HG02938 (cell line): Measurements from ENCODE around the gene TRANK1.
"Not testable (repeated sequence)": the region's sequence is repeated elsewhere in the genome, so short reads cannot be mapped to it uniquely, and the experiment has no call there.

ENCODE experiments used
- ATAC-seq: cut with Tn5 transposase; IDR thresholded peaks from one replicate; pipeline ENCODE4 v1.9.1; 2021; ENCODE audit warnings: mild to moderate bottlenecking, moderate library complexity; ENCODE audit not compliant: unreplicated experiment

TRANK1 gene

DNA sequence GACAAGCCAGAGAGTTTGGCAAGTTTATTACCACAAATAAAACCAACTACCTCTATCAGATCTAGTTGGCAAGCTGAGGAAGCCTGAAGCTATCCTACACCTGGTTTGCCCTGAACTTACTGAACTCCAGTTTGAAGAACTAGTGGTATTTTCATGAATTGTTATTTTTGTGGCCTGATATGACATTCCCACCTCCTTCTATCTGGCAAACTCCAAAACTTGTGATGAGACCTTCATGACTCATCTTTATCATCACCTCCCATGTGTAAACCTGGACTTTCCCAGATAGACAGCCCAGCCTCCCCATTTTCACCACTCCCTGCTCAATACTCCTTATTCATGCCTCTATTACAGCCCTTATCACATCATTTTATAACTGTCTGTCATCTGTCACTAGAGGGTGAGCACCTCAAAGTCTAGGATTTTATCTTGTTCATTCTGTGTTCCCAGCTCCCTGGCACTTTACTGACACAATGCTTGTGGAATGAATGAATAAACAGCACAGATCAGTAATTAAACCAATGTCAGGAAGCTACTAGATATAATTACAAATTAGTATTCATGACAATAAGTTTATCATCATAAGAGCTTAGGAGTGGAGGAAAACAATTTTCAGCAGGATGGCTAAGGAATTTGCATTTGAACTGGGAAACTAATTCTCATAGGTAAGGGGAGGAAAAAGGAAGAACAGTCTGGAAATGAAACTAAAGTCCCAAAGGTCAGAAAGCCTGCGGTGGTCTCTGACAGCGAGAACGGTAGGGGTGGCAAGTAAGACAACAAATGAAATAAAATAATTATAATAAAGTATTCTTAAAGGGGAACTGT lies 13.2 kb upstream of the TRANK1 start:
- no peak for ATAC-seq

GRCh38 chr3:36957063-36957462 lies 12.2 kb upstream of the TRANK1 start:
- ATAC-seq, result no peak

DNA sequence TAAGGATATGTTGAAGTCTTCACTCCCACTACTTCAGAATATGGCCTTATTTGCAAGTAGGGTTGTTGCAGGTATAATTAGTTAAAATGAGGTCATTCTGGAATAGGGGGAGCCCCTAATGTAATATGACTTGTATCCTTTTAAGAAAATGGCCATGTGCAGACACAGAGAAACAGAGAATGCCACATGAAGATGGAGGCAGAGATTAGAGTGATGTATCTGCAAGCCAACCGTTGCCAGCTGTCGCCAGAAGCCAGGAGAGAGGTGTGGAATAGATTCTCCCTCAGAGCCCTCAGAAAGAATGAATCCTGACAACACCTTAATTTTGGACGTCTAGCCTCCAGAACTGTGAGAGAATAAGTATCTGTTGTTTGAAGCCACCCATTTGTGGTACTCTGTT lies 11.3 kb upstream of the TRANK1 start:
- no peak for ATAC-seq

- no peak for ATAC-seq
These were observed 9.7 kb upstream of the TRANK1 start for GRCh38 chr3:36954452-36955134.

- ATAC-seq, result not testable (repeated sequence)
These were observed 3.0 kb upstream of the TRANK1 start for GRCh38 chr3:36947814-36948213.

- ATAC-seq, result no peak
These were observed 603 bp upstream of the TRANK1 start for GRCh38 chr3:36945333-36945980.

- peak; percentile 46 for ATAC-seq
These were observed 728 bp downstream of the TRANK1 start for GRCh38 chr3:36944012-36944640.

DNA sequence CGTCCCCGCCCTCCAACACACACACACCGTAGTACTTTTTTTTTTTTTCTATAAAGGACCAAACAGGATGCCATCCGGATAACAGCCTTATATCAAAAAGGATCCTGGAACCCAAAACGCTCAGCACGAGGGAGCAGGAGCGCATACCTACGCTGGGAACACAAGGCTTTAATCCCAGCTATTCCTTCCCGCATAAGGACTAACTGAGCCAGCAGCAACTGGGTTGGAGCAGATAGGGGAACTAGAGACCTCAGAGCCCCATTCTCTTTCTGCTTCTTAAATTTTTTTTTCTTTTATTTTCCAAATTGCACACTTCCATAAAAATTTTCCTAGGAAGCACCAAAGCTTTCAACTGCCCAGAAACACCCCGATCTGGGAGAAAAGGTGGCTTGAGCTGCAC lies 1.3 kb downstream of the TRANK1 start:
- no peak for ATAC-seq

DNA sequence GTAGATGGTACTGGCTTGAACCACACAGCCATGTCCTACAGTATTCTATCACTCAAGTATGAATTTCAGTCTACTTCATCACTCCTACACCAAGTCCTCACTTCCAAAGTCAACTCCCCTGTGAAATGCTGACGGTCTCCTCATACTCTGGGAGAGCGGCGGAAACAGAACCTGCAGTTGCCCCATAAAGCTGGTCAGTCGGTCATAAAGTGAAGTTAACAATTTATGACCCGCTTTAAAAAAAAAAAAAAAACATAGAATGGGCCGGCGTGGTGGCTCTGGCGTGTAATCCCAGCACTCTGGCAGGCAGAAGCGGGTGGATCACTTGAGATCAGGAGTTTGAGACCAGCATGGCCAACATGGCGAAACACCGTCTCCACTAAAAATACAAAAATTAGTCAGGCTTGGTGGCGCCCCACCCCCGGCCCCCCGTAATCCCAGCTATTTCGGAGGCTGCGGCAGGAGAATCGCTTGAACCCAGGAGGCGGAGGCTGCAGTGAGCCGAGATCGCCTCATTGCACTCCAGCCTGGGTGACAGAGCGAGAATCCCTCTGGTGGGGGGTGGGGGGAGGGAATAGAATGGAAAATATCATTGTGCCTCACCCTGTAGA lies 2.1 kb downstream of the TRANK1 start:
- no peak for ATAC-seq

DNA sequence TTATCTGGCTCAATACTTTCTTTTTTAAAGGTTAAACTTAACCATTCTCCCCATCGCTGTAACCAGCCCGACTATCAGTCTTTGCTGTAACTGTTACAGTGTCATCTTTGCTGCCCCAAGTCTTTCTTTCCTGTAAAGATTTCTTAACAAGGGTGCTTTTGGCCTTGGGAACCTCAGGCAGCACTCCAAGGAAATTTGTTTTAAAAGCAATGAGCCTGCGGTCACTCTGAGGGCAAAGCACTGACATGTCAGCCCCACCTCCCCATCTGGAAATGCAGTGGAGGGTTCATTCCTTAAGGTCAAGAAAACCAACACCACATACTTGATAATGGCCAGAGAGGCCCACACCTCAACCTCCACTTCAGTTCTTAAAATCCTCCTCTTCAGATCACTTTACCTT lies 3.2 kb downstream of the TRANK1 start:
- no peak for ATAC-seq

DNA sequence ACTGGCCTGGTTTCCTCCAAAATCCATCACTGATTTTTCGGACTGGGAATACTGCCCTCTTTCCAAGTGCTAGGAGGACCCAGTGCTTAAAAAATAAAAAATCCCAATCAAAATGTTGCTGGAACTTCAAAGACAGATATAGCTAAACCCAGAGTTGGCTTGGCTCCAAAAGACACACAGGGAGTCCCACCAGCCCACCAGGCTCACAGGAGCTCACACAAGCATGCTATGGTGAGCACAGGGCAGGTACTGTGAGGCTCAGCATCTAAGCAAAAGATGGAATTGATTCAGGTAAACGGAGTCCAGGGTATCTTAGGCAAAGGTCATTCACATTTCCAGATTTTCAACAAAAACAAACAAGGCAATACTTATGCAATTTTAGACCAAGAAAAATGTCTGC lies 3.7 kb downstream of the TRANK1 start:
- ATAC-seq, result no peak

DNA sequence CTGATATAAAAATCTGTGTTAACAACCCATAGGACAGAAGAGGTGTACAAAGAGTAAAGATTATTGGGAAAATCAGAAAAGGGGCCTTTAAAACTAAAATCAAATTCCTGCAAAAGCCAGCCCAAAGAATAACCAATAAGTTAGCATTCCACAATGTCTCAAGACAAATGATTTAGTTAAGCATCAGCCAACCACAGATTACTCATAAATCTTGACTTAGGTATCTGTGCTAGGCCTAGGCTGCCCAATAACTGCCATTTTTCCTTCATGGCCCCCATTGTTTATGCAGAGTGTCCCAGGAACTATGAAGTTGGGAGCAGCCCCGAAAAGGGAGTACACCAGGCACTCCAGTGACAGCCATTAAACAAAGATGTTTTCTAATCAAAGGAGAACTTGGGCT lies 7.4 kb downstream of the TRANK1 start:
- ATAC-seq, result no peak

GRCh38 chr3:36933540-36934296 lies 11.1 kb downstream of the TRANK1 start:
- ATAC-seq, result no peak

- not testable (repeated sequence) for ATAC-seq
These were observed 13.4 kb downstream of the TRANK1 start for GRCh38 chr3:36931424-36931823.

DNA sequence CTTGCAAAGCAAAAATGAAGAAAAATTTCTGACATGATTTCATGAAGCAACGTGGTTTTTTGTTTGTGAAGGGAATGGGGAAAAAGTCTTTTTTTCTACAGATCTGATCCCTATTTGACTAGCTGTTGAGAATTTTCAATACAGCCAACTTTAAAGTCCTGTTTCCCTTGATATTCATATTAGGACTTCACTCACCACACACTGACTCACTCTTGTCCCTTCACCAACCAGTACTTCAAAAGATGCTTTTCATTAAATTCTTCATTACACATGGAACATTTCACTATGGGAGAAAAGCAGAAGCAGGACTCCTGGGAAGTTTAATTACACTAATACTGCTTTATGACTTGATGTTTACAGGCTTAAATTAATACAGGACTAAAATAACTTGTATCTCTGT lies 16.6 kb downstream of the TRANK1 start:
- ATAC-seq, result no peak

GRCh38 chr3:36926292-36926897 lies 18.5 kb downstream of the TRANK1 start:
- no peak for ATAC-seq

DNA sequence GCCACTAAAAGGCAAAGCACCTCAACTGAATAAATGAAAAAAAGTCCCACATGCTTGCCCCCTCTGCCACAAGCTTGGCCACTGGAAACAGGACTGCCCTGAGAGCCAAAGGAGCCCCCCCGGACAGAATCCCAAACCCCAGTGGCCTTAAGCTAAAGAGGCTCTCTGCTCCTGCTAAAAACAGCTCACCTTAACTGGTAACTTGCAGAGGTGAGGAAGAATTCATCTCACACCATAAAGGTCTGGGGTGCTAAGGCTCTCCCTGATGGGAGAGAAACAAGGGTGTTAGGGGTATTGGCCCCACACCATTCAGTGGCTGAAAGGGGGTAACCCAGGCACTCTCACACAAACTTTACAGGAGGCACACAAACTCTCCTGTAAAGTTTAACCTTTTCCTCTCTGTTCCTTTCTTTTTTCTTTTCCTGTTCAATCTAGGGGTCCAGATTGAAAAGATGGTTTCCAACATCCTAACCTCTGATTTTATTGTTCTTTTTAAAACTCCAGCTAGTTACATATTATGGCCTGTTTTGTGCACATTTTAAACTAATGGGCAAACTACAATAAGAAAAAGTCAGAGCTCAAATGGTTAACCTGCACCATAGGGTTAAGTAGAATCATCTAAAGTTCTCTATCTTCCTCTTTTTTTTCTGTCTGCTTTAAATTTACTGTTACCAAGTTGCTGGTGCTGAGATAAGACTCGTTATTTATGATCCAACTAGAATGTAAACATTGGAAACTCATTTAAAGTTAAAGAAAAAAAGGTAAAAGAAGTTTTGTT lies 19.9 kb downstream of the TRANK1 start:
- ATAC-seq, result no peak

GRCh38 chr3:36923981-36924743 lies 20.7 kb downstream of the TRANK1 start:
- ATAC-seq, result no peak
